Activated naive CD4-positive, alpha-beta T cell treated with anti-CD3 and anti-CD28 coated beads, Interleukin-2, amount 10 ng/mL, durations not matched to agents 7 days and 5 days (primary cell): ENCODE data around the gene SLMAP.
"Not testable (repeated sequence)": the region's sequence is repeated elsewhere in the genome, so short reads cannot be mapped to it uniquely, and the experiment has no call there.

Experiments used
- CTCF ChIA-PET: fragments of 350-600 bp; sonication (Branson Sonifier 250); formaldehyde crosslinking; loops from one replicate; lab custom pipeline; 2021; ENCODE audit warnings: antibody characterized with exemption; lab: Charles Lee
- DNase-seq: peaks from one replicate; pipeline ENCODE4 v3.0.0-alpha.2; 2020
- H3K27ac Mint-ChIP-seq: one replicate; pipeline ENCODE4 v1.8.0; 2021; ENCODE audit warnings: mild to moderate bottlenecking, moderate library complexity, mixed read lengths
- H3K27me3 Mint-ChIP-seq: one replicate; pipeline ENCODE4 v1.8.0; 2021; ENCODE audit warnings: mild to moderate bottlenecking, mixed read lengths
- H3K36me3 Mint-ChIP-seq: one replicate; pipeline ENCODE4 v1.8.0; 2021; ENCODE audit warnings: mixed read lengths
- H3K4me1 Mint-ChIP-seq: one replicate; pipeline ENCODE4 v1.8.0; 2021; ENCODE audit warnings: mixed read lengths
- H3K4me3 Mint-ChIP-seq: one replicate; pipeline ENCODE4 v1.8.0; 2021; ENCODE audit warnings: mild to moderate bottlenecking, moderate library complexity, mixed read lengths
- H3K9me3 Mint-ChIP-seq: one replicate; pipeline ENCODE4 v1.8.0; 2021; ENCODE audit warnings: mixed read lengths

The SLMAP gene

GRCh38 chr3:57793737-57794187 is 37.7 kb downstream of the SLMAP start:
- Mint-ChIP-seq H3K9me3 (no peaks in the 10 kb centered on the region), H3K4me3 (no peak overlapping the region), H3K27ac (peak overlapping the region; percentile 7), H3K27me3 (no peaks in the 10 kb centered on the region), H3K36me3 (no peaks in the 10 kb centered on the region), H3K4me1 (peaks cover 17% of the 10 kb centered on the region)
- CTCF ChIA-PET = no interaction called here
- DNase-seq = no peak

GRCh38 chr3:57794501-57794900 is 38.4 kb downstream of the SLMAP start:
- H3K4me1 Mint-ChIP-seq = peaks cover 17% of the 10 kb centered on the region
- no peaks in the 10 kb centered on the region for H3K36me3 Mint-ChIP-seq
- H3K4me3 Mint-ChIP-seq = no peak overlapping the region
- no peaks in the 10 kb centered on the region for H3K27me3 Mint-ChIP-seq
- DNase-seq = no peak
- H3K27ac Mint-ChIP-seq = no peak overlapping the region
- CTCF ChIA-PET = no interaction called here
- H3K9me3 Mint-ChIP-seq = no peaks in the 10 kb centered on the region

- Mint-ChIP-seq H3K27me3 (no peaks in the 10 kb centered on the region), H3K4me1 (peaks cover 17% of the 10 kb centered on the region), H3K36me3 (no peaks in the 10 kb centered on the region), H3K9me3 (no peaks in the 10 kb centered on the region), H3K4me3 (no peak overlapping the region), H3K27ac (no peak overlapping the region)
- no peak for DNase-seq
- CTCF ChIA-PET = no interaction called here
Observed at GRCh38 chr3:57794951-57795350, 38.8 kb downstream of the SLMAP start.

- CTCF ChIA-PET = interaction anchor here (0.7 kb wide), 1 partner anchor 1181 kb away, joined by 3 read pairs; no protein-coding TSS in a partner anchor
- peaks cover 16% of the 10 kb centered on the region for H3K4me1 Mint-ChIP-seq
Observed at GRCh38 chr3:57796261-57796660, 40.2 kb downstream of the SLMAP start.

GRCh38 chr3:57797701-57798487 is 41.8 kb downstream of the SLMAP start:
- DNase-seq = no peak
- CTCF ChIA-PET = interaction anchor here (1.1 kb wide), 1 partner anchor 201 kb away, joined by 3 read pairs; no protein-coding TSS in a partner anchor
- Mint-ChIP-seq H3K4me3 (no peak overlapping the region), H3K4me1 (peaks cover 20% of the 10 kb centered on the region), H3K27me3 (no peaks in the 10 kb centered on the region), H3K36me3 (peaks cover 3% of the 10 kb centered on the region), H3K27ac (no peak overlapping the region), H3K9me3 (no peaks in the 10 kb centered on the region)

More at GRCh38 chr3:57796261-57796660, 40.2 kb downstream of the SLMAP start:
- Mint-ChIP-seq H3K27ac (no peak overlapping the region), H3K4me3 (no peak overlapping the region), H3K27me3 (no peaks in the 10 kb centered on the region), H3K9me3 (no peaks in the 10 kb centered on the region), H3K36me3 (peaks cover 1% of the 10 kb centered on the region)
- DNase-seq = no peak

- CTCF ChIA-PET = no interaction called here
- Mint-ChIP-seq H3K27ac (peak overlapping the region; percentile 80), H3K36me3 (peaks cover 5% of the 10 kb centered on the region), H3K4me3 (peak overlapping the region; percentile 4), H3K4me1 (peaks cover 45% of the 10 kb centered on the region), H3K27me3 (no peaks in the 10 kb centered on the region), H3K9me3 (no peaks in the 10 kb centered on the region)
- no peak for DNase-seq
Observed at GRCh38 chr3:57803647-57804081, 47.6 kb downstream of the SLMAP start.

GRCh38 chr3:57805266-57805665 is 49.2 kb downstream of the SLMAP start:
- H3K4me1 Mint-ChIP-seq = peaks cover 45% of the 10 kb centered on the region
- H3K27ac Mint-ChIP-seq = no peak overlapping the region
- H3K4me3 Mint-ChIP-seq = no peak overlapping the region
- H3K9me3 Mint-ChIP-seq = no peaks in the 10 kb centered on the region
- CTCF ChIA-PET = no interaction called here
- peaks cover 5% of the 10 kb centered on the region for H3K36me3 Mint-ChIP-seq
- no peak for DNase-seq
- H3K27me3 Mint-ChIP-seq = no peaks in the 10 kb centered on the region

- CTCF ChIA-PET = no interaction called here
- Mint-ChIP-seq H3K36me3 (peaks cover 5% of the 10 kb centered on the region), H3K9me3 (no peaks in the 10 kb centered on the region), H3K4me3 (no peak overlapping the region), H3K27me3 (no peaks in the 10 kb centered on the region), H3K4me1 (peaks cover 45% of the 10 kb centered on the region), H3K27ac (no peak overlapping the region)
- no peak for DNase-seq
Observed at GRCh38 chr3:57805674-57806073, 49.6 kb downstream of the SLMAP start.

GRCh38 chr3:57806195-57806594 is 50.1 kb downstream of the SLMAP start:
- H3K9me3 Mint-ChIP-seq, H3K27ac Mint-ChIP-seq, DNase-seq, H3K4me3 Mint-ChIP-seq, H3K27me3 Mint-ChIP-seq, CTCF ChIA-PET, H3K36me3 Mint-ChIP-seq: not testable (repeated sequence)
- H3K4me1 Mint-ChIP-seq = peaks cover 45% of the 10 kb centered on the region

- H3K27ac Mint-ChIP-seq = no peak overlapping the region
- H3K36me3 Mint-ChIP-seq = peaks cover 5% of the 10 kb centered on the region
- DNase-seq = no peak
- H3K9me3 Mint-ChIP-seq = no peaks in the 10 kb centered on the region
- CTCF ChIA-PET = no interaction called here
- H3K4me1 Mint-ChIP-seq = peaks cover 30% of the 10 kb centered on the region
- no peak overlapping the region for H3K4me3 Mint-ChIP-seq
- H3K27me3 Mint-ChIP-seq = no peaks in the 10 kb centered on the region
Observed at GRCh38 chr3:57808961-57809608, 53.0 kb downstream of the SLMAP start.

GRCh38 chr3:57809609-57809968 is 53.5 kb downstream of the SLMAP start:
- peaks cover 31% of the 10 kb centered on the region for H3K4me1 Mint-ChIP-seq
- H3K9me3 Mint-ChIP-seq = no peaks in the 10 kb centered on the region
- no peak overlapping the region for H3K4me3 Mint-ChIP-seq
- peaks cover 5% of the 10 kb centered on the region for H3K36me3 Mint-ChIP-seq
- no peak for DNase-seq
- no peak overlapping the region for H3K27ac Mint-ChIP-seq
- H3K27me3 Mint-ChIP-seq = no peaks in the 10 kb centered on the region
- CTCF ChIA-PET = no interaction called here

GRCh38 chr3:57810048-57810447 is 53.9 kb downstream of the SLMAP start:
- peaks cover 5% of the 10 kb centered on the region for H3K36me3 Mint-ChIP-seq

GRCh38 chr3:57810471-57811137 is 54.5 kb downstream of the SLMAP start:
- CTCF ChIA-PET = no interaction called here
- H3K9me3 Mint-ChIP-seq = no peaks in the 10 kb centered on the region

More at GRCh38 chr3:57810048-57810447, 53.9 kb downstream of the SLMAP start:
- CTCF ChIA-PET = no interaction called here
- H3K27ac Mint-ChIP-seq = no peak overlapping the region
- H3K9me3 Mint-ChIP-seq = no peaks in the 10 kb centered on the region
- DNase-seq = no peak
- no peaks in the 10 kb centered on the region for H3K27me3 Mint-ChIP-seq
- no peak overlapping the region for H3K4me3 Mint-ChIP-seq
- peaks cover 31% of the 10 kb centered on the region for H3K4me1 Mint-ChIP-seq

GRCh38 chr3:57815036-57815435 is 58.9 kb downstream of the SLMAP start:
- H3K4me3 Mint-ChIP-seq = no peak overlapping the region
- no peaks in the 10 kb centered on the region for H3K27me3 Mint-ChIP-seq
- no peak overlapping the region for H3K27ac Mint-ChIP-seq
- CTCF ChIA-PET = interaction anchor here (1.3 kb wide), 1 partner anchor 11 kb away, joined by 3 read pairs; no protein-coding TSS in a partner anchor
- H3K36me3 Mint-ChIP-seq = peaks cover 2% of the 10 kb centered on the region
- H3K4me1 Mint-ChIP-seq = peaks cover 19% of the 10 kb centered on the region
- H3K9me3 Mint-ChIP-seq = no peaks in the 10 kb centered on the region
- DNase-seq = peak; percentile 56

More at GRCh38 chr3:57810471-57811137, 54.5 kb downstream of the SLMAP start:
- H3K4me3 Mint-ChIP-seq = no peak overlapping the region
- H3K36me3 Mint-ChIP-seq = peaks cover 5% of the 10 kb centered on the region
- peaks cover 28% of the 10 kb centered on the region for H3K4me1 Mint-ChIP-seq
- no peaks in the 10 kb centered on the region for H3K27me3 Mint-ChIP-seq
- no peak overlapping the region for H3K27ac Mint-ChIP-seq
- no peak for DNase-seq
